AG10803 (cell line): ENCODE results near the gene GYPC.

Source experiments
- DNase-seq: peaks from one replicate; pipeline ENCODE4 v3.0.0; 2010; ENCODE audit warnings: low read depth
- H3K4me3 ChIP-seq: 2 replicates; pipeline ENCODE4 v1.5.1; 2011; ENCODE audit warnings: mild to moderate bottlenecking, low read length, control low read depth
- TF ChIP-seq, protein P1 (sequence below): conservative IDR thresholded peaks from 2 replicates; pipeline ENCODE4 v1.5.1; 2011; ENCODE audit warnings: mild to moderate bottlenecking, low read length, control low read depth, inconsistent platforms

The GYPC gene

DNA sequence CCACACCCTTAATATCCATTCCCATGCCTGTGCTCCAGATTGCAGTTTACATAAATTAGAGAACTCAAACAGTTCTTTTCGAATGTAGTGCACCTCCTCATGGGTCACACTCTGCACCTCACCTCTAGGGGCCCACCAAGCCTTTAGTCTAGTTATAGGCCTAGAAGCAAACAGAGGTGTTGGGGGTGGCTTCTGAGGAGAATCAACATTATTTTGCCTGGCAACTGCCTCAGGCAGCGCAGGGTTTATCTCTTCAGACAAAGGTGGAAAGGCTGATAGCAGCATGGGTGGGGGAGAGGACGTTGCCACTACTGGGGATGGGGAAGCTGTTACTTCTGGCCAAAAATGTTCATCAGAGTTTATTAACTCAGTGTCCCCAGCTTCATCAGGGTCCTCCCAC is 5.0 kb upstream of the GYPC start:
- TF ChIP-seq, protein P1, sequence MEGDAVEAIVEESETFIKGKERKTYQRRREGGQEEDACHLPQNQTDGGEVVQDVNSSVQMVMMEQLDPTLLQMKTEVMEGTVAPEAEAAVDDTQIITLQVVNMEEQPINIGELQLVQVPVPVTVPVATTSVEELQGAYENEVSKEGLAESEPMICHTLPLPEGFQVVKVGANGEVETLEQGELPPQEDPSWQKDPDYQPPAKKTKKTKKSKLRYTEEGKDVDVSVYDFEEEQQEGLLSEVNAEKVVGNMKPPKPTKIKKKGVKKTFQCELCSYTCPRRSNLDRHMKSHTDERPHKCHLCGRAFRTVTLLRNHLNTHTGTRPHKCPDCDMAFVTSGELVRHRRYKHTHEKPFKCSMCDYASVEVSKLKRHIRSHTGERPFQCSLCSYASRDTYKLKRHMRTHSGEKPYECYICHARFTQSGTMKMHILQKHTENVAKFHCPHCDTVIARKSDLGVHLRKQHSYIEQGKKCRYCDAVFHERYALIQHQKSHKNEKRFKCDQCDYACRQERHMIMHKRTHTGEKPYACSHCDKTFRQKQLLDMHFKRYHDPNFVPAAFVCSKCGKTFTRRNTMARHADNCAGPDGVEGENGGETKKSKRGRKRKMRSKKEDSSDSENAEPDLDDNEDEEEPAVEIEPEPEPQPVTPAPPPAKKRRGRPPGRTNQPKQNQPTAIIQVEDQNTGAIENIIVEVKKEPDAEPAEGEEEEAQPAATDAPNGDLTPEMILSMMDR, result no peak

DNA sequence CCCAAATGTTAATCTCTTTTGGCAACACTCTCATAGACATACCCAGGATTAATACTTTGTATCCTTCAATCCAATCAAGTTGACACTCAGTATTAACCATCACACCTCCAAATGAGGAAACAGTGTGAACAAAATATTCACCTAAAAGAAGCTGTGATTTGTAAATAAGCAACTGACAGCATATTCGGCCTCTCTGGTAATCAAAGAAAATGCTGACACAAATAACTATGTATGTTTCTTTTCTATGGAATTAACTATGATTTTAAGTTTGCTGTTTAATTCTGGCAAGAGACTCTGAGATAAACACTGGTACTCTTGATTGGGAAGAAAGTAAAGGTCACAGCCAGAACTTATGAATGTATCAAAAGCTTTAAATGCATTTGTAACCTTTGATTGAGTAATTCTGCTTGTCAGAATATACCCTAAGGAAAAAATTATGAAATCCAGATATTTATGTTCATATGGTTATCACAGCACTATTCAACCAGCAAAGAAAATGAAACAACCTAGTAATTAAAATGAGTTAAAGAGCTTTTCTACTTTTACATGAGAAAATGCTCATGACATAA is 3.6 kb upstream of the GYPC start:
- TF ChIP-seq, protein P1, result no peak
- no peak for DNase-seq
- H3K4me3 ChIP-seq, result no peak overlapping the region

More for the DNA sequence above, 5.0 kb upstream of the GYPC start:
- DNase-seq, result no peak
- no peak overlapping the region for H3K4me3 ChIP-seq

DNA sequence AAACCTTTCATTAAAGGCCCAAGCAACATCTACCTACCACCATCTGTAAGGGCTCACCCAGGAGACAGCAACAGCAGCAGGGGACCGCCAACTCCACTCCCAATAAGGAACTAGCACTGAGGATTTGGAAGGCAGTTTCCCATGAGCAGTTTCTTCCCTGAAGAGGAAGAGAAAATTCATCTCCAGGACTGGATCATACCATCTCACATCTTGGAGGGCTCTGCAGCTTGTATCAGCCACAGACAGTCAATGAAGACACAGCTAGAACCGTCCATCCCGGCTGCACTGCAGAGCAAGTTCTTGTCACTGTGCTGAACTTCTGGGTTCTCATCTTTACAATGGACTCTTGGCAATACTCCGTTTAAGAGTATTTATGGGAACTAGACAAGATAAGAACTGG is 2.8 kb upstream of the GYPC start:
- TF ChIP-seq, protein P1, result no peak
- DNase-seq, result no peak
- H3K4me3 ChIP-seq, result no peak overlapping the region

DNA sequence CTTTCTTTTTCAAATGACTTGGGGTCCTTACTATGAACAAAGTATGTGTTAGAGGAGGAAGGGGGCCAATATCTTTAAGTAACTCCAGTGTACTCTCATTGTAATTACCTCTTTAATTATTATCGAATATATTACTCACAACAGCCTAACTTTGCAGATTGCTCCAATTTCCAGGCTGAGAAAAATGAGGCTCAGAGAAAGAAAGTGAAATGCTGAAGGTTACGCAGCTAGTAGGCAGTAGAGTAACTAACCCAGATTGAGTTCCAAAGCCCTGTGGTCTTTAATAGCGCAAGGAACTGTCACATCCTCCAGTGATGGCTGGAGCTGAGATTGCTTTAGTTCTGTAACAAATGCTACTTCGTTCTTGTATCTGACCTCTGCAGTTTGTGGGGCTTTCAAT is 2.2 kb upstream of the GYPC start:
- TF ChIP-seq, protein P1, result no peak
- DNase-seq, result no peak
- H3K4me3 ChIP-seq, result no peak overlapping the region

DNA sequence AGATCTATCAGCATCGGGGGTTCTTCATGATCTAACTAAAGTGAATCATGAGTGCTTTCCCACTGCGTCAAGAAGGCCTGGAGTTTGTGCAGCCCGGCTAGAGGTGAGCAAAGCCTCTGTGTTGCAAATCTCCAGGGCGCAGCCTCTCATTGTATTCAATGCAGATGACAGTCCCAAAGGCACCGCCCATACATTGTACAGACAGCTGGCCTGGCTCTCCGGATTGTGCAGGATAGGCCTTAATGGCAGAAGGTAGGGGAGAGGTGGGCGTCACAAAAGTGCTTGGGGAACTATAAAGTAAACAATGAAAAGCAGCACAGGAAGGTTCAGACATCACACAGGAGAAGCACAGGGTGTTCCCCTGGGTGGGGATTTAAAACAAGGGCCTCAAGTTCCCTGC is 907 bp upstream of the GYPC start:
- DNase-seq, result no peak
- peak overlapping the region; percentile 84 for H3K4me3 ChIP-seq
- TF ChIP-seq, protein P1, result no peak

DNA sequence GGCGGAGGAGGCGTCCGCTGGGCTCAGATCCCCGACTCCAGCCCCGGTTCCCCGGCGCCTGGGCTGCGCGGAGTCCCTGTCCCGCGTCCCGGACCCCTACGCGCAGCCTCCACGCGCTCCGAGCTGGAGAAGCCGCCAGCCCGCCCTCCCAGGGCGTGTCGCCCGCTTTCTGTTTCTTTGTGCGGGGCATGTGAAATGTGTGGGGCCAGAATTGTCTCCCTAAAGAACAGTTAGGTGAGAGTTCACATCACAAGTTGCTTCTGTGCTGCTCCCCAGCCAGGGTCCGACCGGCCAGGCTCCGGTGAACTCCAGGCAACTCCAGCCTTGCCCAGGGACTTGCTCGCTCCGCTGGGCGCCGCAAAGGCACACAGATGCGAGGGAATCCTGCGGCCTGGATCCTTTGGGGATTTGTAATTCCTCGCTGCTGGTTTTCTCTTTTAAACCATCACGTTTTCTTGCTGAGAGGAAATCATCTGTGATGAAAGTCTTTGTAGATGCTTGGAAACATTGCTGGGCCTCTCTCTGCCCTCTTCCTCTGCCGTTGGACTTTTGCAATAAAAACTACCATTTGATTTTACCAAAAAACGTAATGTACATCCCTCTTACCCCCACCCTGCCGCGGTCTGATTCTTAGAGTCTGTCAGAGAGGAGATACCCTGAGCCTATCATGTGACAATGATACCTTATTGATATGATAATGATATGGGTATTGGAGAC is 631 bp downstream of the GYPC start:
- peak; percentile 58 for DNase-seq
- peak overlapping the region; percentile 84 for H3K4me3 ChIP-seq
- TF ChIP-seq, protein P1, result no peak

DNA sequence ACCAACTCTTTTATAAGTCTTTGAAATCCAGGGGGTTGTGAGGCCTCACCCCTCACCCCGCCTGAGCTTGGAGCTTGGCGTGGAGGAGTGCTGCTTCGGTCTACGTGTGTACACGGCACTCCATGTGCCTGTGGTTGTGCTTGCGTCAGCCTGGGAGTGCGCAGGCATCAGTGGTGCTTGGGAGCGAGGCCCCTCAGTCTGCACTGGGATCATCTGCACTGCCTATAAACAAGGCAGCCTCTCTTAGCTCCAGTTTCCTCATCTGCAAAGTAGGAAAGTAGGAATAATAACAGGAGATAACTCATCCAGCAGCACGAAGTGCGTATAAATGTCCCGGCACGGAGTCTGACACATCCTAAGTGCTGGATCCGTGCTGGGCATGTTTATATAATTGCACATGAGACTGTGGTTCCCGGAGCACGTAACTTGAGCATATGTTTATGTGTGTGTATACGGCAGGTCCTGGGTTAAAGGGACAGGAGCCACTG is 1.2 kb downstream of the GYPC start:
- TF ChIP-seq, protein P1, result no peak
- H3K4me3 ChIP-seq, result peak overlapping the region; percentile 84
- DNase-seq, result peak; percentile 92
